Measurements from ENCODE around the gene MLC1. TPM values are rescaled to one million over a fixed set of nuclear protein-coding genes. Genes with fewer than 3 reads are reported as not detected.

The MLC1 gene
- total RNA-seq, 1 experiment from 2014 or later: not detected

DNA sequence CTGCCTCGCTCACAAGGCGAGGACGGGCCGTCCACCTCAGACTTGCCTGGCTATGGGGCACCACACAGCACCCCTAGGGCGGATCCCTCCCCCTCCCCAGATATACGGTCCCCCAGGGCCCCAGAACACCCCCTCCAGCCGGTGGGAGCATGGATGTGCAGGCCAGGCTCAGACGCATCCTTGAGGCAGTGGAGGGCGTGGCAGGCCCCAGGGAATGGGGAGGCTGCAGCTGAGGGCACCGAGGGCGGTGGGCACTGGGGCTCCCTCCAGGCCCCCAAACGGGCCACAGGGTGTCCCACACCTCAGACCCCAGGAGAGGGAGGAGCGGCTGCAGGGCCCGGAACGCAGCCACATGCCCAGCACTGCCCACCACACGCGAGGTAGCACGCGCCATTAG, 39.2 kb downstream of the MLC1 start:
- DNase-seq (ENCODE audit: low spot score): no peak
- in situ Hi-C loops (cut with HindIII; ENCODE audit: low sequenced_read_pairs): no loop called here

DNA sequence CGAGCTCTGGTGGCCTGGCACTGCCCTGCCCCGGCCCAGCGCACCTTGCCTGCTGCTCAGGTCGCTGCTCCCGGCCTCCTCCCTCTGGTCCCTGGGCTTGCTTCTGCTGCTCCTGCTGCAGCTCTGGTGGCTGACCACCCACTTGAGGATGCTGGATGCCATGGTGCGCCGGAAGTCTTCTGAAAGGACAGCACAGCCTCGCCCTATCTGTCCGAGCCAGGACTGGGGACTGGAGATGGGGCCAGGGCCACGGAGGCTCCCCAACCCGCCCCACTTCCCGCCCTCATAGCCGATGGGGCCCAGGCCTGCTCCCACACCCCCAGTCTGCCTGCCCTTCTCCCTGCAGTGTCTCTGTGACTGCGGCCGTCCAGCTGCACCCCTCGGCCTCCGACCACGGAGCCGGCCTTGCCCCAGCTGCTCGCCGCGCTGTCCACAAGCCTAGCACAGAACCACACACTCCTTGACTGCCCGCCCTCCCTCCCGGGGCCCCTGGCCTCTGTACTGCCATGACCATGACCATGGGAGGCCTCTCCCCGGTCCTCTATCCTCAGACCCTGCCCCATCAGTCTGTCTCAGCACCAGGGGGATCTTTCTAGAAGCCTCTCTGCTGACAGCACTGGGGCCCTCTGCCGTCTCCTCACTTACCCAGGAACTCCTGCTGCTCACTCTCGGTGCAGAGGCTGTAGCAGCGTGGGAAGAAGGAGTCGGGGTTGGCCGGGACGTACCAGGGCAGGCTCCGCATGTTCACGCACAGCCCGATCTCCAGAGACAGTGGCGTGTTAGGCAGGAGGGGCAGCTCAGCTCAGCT, 39.8 kb downstream of the MLC1 start:
- DNase-seq (ENCODE audit: low spot score): no peak
- in situ Hi-C loops (cut with HindIII; ENCODE audit: low sequenced_read_pairs): no loop called here

DNA sequence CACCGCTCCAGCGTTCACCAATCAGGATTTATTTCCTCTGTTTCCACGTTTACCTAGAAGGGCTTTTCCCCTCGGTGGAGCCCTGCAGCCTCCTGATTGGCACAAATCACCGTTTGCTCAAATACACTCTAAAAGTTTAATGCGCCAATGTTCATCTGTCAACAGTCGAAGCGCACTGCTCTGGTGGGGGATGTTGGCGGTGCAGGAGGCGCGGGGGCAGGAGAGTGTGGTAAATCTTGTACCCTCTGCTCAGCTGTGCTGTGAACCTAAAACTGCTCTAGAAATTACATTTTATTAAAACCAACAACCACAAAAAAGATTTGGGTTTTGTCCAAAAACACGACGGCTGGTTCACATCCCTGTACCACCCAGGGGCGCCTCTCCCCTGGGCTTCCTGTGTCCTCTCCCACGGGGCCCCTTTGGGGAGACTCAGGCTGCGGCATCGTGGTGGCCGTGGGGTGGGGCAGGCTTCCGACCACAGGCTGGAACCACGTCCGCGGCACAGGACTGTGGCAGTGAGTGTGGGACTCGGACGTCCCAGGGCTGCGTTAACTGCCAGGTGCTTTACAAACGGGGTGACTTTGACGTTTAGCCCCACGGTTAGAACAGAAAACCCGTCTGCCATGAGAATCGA, 40.6 kb downstream of the MLC1 start:
- in situ Hi-C loops (cut with HindIII; ENCODE audit: low sequenced_read_pairs): no loop called here
- no peak for DNase-seq (ENCODE audit: low spot score)

DNA sequence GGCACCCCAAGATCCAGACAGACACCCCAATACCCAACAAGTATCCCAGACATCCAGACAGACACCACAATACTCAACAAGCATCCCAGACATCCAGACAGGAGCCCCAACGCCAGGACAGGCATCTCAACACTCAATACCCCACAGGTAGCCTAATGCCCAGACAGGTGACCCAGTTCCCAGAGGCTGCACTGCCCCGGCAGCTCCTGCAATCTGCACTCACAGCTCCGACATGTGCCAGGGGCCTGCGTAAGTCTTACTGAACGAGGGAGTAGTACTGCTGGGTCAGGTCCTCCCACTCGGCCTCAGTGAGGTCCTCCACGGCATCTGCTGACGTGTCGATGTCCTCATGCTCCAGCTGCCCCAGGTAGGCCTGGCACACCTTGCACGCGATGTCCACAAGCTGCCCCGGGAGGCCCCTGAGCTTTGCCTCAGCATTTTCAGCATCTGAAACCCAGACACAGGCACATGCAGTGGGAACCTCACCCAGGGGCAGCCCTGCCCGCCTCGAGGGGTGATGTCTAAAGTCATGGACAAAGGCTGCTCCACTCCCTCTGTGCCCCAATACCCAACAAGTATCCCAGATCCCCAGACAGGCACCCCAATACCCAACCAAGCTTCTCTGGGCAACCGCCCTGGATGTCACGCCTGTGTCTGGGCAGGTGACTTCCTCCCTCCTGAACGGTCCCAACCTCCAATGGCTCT, 43.7 kb downstream of the MLC1 start:
- in situ Hi-C loops (cut with HindIII; ENCODE audit: low sequenced_read_pairs): no loop called here
- no peak for DNase-seq (ENCODE audit: low spot score)

DNA sequence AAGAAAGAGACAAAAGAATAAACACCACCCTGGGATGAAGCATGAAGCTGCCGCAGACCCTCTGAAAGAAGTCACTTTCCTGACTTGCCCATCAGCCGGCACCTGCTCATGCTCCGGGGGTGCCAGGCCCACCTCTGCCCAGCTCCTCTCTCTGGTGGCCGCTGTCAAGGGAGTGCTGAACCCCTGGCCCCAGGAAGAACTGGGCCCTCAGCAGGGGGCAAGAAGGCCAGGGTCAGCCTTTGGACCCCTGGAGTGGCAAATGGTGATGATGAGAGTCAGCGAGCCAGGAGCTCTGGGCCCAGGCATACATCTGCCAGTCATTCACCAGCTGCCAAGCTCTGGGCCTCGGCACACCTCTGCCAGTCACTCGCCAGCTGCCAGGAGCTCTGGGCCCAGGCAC, 44.5 kb downstream of the MLC1 start:
- in situ Hi-C loops (cut with HindIII; ENCODE audit: low sequenced_read_pairs): no loop called here
- no peak for DNase-seq (ENCODE audit: low spot score)

DNA sequence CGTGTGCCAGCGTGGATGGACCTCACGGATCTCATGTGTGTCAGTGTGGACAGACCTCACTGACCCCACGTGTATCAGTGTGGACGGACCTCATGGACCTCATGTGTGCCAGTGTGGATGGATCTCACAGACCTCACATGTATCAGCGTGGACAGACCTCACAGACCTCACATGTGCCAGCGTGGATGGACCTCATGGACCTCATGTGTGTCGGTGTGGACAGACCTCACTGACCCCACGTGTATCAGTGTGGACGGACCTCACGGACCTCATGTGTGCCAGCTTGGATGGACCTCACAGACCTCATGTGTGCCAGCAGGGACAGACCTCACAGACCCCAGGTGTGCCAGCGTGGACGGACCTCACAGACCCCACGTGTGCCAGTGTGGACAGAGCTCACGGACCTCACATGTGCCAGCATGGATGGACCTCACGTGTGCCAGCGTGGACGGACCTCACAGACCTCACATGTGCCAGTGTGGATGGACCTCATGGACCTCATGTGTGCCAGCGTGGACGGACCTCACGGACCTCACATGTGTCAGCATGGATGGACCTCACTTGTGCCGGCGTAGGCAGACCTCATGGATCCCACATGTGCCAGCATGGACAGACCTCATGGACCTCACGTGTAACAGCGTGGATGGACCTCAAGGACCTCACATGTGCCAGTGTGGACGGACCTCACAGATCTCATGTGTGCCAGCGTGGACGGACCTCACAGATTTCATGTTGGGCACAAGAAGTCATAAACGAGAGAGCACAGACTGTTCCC, 45.4 kb downstream of the MLC1 start:
- no peak for DNase-seq (ENCODE audit: low spot score)
- in situ Hi-C loops (cut with HindIII; ENCODE audit: low sequenced_read_pairs): no loop called here

DNA sequence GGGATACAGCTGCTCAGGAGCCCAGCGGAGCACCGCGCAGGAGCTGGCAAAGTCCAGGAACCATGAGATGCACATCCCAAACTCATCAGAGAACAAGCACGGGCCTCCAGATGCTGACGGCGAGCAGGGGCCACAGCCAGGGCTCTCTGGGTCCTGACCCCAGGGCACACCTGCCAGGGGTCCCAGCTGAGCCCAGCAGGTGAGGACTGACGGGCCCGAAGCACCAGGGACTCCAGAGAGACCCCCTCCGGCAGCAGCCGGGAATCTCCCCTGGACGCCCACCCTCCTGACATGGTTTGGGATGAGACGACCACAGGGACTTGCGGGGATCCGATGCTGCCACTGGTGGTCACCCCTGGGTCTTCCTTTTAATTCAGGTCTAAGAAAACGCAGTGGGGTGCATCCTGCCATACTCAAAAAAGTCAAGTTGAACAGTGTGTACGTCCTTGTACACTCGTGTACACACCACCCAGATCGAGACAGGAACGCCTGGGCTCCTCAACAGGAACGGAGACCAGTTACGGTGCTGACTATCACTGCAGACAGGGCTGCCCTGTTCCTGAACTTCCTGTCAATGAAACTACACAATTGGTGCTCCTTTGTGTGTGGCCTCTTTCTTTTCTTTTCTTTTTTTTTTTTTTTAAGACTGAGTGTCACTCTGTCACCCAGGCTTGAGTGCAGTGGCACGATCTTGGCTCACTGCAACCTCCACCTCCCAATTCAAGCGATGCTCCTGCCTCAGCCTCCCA, 49.1 kb downstream of the MLC1 start:
- in situ Hi-C loops (cut with HindIII; ENCODE audit: low sequenced_read_pairs): no loop called here
- DNase-seq (ENCODE audit: low spot score): no peak

DNA sequence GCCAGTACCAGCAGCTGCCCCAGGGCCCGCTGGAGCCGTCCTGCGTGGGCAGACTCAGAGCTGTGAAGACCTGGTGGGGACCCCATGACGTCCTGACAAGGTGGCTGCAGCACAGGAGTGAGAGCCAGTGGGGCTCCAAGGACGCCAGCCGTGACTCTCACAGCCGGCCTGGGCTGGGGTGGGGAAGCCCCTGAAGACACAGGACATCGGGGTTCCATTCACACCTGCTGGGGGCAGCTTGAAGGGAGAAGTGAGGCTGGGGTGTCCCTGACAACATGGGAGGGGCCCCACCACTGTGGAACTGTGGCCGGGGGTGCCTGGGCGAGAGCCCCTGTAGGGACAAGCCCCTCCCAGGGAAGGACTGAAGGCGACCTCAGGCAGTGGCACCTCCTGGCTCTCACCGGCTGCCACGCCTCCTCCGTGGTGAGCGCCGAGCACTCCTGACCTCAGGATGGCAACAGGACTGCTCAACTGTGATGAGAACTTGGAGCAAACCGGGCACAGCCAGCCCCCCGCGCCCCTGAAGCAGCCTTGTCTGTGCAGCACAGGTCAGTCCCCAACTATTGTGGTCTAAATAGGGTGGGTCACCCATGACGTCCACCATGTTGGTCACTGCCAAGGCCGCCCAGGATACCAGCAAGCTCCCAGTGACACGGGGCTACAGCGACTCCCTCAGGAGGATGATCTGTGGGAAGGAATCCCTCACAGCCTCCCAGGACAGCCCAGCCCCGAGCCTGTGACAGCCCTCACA, 49.9 kb downstream of the MLC1 start:
- in situ Hi-C loops (cut with HindIII; ENCODE audit: low sequenced_read_pairs): no loop called here
- no peak for DNase-seq (ENCODE audit: low spot score)

DNA sequence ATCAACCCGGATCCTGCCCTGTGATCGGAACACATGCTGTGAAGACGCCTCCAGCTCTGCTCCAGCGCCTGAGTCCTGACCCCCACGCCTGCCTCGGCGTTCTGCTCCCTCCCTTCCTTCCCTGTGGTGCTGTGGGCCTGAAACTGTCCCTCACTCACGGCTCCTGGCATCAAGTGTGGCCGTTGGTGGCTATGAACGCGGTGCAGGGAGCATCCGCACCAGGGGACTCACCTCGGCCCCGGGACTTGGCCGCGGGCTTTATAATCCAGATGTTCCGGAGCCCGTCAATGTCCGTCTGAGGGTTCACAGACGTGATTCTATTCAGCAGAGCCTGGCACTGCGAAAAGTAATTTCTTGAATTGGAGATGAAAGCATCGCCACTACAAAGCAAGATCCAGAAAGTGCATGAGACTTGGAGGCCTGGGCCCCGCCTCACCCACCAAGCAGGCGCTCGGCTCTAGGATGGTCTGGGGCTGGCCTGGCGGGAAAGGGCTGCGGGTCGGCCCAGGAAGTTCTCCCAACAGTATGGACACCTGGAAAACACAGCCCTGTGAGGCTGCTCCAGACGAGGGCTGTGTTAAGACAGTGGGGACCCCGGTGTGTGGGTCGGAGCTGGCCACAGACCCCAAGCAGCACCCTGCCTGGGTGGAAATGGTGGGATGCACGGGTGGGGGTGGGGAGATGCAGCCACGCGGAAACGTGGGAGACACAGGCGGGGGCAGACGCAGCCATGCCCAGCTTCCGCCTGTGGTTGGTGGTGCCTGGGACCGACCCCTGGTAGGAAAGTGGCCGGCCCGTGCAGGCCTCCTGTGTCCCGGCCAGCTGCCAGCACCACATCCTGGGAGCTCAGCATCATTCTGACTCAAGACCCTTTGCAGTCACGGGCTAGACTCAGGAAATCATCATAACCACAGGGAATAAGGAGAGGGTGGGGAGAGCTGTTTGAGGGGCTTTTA, 50.8 kb downstream of the MLC1 start:
- DNase-seq (ENCODE audit: low spot score): no peak
- in situ Hi-C loops (cut with HindIII; ENCODE audit: low sequenced_read_pairs): no loop called here

DNA sequence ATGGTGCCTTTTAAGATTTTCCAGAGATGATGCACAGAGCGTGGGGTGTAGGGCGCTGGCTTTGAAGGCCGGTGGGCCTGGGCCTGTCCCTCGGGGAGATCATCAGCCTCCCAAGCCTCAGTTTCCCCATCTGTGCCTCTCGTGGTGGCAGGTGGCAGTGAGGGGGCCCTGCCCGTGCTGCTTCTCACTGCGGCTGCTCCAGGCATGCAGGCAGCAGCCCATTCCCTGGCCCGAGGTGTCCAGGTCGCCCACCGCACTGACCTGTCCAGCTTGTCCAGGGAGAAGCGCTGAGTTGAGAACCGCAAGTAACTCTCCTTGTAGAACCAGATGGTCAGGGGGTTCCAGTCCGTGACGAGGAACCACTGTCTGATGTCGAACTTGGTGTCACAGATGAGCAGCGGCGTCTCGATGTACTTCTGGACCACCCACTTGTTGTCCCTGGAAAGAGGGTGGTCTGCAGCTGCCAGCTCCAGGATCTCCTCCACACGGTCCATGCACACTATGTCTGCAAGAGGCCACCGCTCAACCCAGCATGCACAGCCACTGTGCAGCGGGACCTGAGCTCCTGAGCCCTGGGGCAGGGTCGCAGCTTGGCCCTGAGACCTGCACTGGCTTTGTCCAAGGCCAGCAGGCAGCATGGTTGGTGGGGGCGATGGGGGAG, 52.2 kb downstream of the MLC1 start:
- no peak for DNase-seq (ENCODE audit: low spot score)
- in situ Hi-C loops (cut with HindIII; ENCODE audit: low sequenced_read_pairs): no loop called here

DNA sequence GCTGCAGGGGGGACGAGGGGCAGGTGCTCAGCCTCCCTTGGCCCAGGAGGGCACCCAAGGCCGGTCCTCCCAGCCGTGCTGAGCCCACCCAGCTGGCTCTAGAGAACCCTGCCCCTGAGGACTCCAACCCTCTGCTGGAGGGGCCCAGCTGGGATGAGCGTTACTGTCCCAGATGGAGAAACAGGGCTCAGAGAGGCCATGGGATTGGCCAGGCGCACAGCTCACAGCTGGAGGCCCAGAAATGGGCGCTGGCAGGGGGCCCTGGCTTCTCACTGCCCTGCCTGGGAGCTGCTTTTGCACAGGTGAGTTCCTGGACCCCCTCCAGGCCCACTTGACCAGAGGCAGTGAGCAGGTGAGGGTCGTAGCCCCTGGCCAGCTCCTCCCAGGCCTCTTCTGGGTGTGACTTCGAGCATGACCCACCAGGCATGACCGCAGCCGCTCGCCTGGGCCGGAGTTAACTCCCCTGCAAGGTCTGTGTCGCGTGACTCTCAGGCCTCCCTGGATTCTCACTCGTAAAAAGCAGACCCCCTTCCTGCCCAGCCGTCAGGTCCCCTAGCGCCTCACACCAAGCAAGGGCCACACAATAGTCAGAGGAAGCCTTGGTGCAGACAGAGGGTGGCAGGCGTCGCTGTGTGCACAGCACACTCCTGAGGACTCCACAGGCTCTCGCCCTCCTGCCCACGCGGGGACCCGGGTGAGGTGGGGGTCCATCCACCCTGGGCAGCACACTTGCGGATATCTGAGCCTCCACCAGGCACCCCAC, 52.9 kb downstream of the MLC1 start:
- in situ Hi-C loops (cut with HindIII; ENCODE audit: low sequenced_read_pairs): no loop called here

DNA sequence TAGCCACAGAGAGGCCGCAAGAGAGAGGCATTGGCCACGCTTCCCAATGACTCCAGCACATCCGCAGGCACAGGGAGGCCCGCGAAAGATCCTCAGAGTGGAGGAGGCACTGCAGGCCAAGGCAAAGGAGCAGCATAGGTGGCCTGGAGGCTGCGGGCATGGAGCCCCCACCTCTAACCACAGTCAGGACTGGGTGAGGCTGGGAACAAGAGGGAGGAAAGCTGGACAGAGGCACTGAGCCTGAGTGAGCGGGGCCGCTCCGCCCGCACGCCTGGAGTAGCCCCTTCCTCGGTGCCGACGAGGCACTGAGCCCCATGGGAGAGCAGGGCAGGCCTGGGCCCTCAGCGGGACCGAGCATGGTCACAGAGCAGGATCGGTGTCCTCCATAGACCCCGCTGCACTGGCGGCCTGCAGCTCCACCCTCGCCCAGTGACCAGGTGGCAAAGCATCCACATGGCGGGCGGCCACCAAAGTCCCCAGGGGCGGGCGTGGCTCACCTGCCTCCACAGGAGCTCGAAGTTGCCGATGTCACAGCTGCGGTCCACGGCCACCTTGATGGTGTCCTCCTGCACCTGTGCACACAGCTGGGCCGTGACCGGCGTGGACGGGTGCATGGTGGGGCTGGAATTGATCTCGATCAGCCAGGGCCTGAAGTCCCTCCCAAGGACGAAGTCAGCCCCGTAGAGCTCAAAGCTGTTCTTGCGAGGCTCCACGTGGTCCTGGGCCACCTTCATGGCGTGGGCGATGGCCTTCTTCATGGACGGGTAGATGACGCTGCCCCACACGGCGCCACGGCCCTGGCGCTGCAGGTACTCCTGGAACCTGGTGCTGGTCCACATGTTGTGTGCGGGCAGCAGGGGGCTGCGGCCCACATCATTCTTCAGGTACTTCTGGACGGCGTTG, 53.8 kb downstream of the MLC1 start:
- in situ Hi-C loops (cut with HindIII; ENCODE audit: low sequenced_read_pairs): no loop called here
- DNase-seq (ENCODE audit: low spot score): no peak

More for the DNA sequence above, 52.9 kb downstream of the MLC1 start:
- DNase-seq (ENCODE audit: low spot score): no peak

DNA sequence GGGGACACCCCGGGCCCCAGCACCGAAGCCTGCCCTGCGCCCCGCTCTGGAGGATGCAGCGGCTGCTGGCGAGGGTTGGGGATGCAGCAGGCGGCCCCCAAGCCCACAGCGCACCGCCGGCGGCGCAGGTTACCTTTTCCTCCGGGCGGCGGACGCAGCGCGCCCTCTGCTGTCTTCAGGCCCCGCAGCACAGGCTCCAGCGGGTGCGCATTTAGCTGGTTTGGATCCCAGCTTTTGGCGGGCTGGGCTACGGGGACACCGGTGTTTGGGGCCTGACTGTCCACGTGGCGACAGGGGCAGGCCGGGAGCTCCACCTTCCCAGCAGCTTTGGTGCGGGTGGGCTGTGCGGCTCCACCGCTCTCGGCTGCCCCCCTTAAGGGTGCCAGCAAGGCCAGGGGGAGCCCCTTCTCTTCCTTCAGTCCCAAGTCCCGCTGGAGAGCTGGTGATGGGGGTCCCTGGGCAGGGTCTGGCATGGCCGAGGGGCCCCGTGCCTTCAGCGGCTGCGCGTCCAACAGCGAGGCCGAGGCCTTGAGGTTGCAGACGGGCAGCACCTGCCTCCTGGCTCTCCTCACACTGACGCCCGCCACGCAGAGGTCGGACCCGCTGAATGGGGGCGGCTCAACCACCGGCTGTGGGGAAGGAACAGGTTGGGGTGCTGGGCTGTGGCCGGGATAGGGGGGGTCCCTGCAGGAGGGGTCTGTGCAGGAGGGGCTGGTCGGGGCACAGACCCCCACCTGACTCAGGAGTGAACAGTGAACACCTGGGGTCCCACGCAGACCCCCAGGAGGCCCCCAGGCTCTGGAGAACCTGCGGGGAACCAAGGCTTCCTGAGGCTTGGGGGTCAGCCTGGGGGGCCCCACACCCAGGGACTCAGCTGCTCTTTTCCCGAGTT, 54.7 kb downstream of the MLC1 start:
- DNase-seq (ENCODE audit: low spot score): peak; percentile 69
- in situ Hi-C loops (cut with HindIII; ENCODE audit: low sequenced_read_pairs): no loop called here

All from G401 (cell line).